ENCODE measurements around the gene GLRX2. TPM values are rescaled to one million over a fixed set of nuclear protein-coding genes. Genes with fewer than 3 reads are reported as not detected.

The GLRX2 gene
- total RNA-seq, 1 donor from 2014 or later, result 2.7 TPM

DNA sequence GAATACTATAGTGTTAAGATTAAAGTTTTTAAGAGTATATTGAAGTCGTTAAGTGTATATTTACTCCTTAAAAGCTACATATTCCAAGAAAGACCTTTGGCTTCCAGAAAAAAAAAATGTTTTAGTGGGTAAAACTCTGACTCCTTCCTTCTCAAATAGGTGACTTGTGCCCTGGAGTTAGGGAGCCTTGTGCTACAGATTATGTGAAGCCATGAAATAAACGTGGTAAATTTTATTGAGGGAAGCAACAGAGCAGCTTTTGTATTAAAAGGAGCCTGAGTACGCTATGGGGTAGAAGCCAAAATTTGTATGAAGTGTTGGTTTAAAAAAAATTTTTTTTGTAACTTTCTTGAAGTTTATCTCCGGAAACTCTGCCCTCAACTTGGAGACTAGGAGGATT is 44.8 kb downstream of the GLRX2 start:
- H3K36me3 ChIP-seq, result no peaks in the 10 kb centered on the region
- intact Hi-C loops (cut with DNase I), result loop anchor here (5.0 kb wide), 1 partner anchor 42 kb away; no protein-coding TSS in a partner anchor
- TF ChIP-seq POLR2AphosphoS5 (IDR thresholded peaks at IDR 0.05; ENCODE audit: insufficient read depth in 1 of 2, low read depth in 1 of 2) (no peak), POLR2A (IDR thresholded peaks at IDR 0.05) (no peak)
- TF ChIP-seq, protein P1, sequence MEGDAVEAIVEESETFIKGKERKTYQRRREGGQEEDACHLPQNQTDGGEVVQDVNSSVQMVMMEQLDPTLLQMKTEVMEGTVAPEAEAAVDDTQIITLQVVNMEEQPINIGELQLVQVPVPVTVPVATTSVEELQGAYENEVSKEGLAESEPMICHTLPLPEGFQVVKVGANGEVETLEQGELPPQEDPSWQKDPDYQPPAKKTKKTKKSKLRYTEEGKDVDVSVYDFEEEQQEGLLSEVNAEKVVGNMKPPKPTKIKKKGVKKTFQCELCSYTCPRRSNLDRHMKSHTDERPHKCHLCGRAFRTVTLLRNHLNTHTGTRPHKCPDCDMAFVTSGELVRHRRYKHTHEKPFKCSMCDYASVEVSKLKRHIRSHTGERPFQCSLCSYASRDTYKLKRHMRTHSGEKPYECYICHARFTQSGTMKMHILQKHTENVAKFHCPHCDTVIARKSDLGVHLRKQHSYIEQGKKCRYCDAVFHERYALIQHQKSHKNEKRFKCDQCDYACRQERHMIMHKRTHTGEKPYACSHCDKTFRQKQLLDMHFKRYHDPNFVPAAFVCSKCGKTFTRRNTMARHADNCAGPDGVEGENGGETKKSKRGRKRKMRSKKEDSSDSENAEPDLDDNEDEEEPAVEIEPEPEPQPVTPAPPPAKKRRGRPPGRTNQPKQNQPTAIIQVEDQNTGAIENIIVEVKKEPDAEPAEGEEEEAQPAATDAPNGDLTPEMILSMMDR (IDR thresholded peaks at IDR 0.05), result no peak
- H3K9me3 ChIP-seq, result no peaks in the 10 kb centered on the region
- H3K27ac ChIP-seq, result peak overlapping the region; percentile 94
- no peak for DNase-seq (ENCODE audit: extremely low spot score in 2 of 2)
- H3K4me3 ChIP-seq, result peak overlapping the region; percentile 73 to 90
- peaks cover 58% of the 10 kb centered on the region for H3K4me1 ChIP-seq
- no peaks in the 10 kb centered on the region for H3K27me3 ChIP-seq

- peak overlapping the region; percentile 94 for H3K27ac ChIP-seq
- TF ChIP-seq, protein P1 (IDR thresholded peaks at IDR 0.05), result no peak
- no peak for TF ChIP-seq POLR2AphosphoS5 (IDR thresholded peaks at IDR 0.05; ENCODE audit: insufficient read depth in 1 of 2, low read depth in 1 of 2)
- TF ChIP-seq POLR2A (IDR thresholded peaks at IDR 0.05), result no peak
- no peaks in the 10 kb centered on the region for H3K9me3 ChIP-seq
- no peak for DNase-seq (ENCODE audit: extremely low spot score in 2 of 2)
- intact Hi-C loops (cut with DNase I), result loop anchor here (5.0 kb wide), 1 partner anchor 42 kb away; no protein-coding TSS in a partner anchor
- peaks cover 55% of the 10 kb centered on the region for H3K4me1 ChIP-seq
- no peaks in the 10 kb centered on the region for H3K36me3 ChIP-seq
- H3K27me3 ChIP-seq, result no peaks in the 10 kb centered on the region
- H3K4me3 ChIP-seq, result peak overlapping the region; percentile 73 to 90
Observed at GRCh38 chr1:193060115-193060403, 45.2 kb downstream of the GLRX2 start.

DNA sequence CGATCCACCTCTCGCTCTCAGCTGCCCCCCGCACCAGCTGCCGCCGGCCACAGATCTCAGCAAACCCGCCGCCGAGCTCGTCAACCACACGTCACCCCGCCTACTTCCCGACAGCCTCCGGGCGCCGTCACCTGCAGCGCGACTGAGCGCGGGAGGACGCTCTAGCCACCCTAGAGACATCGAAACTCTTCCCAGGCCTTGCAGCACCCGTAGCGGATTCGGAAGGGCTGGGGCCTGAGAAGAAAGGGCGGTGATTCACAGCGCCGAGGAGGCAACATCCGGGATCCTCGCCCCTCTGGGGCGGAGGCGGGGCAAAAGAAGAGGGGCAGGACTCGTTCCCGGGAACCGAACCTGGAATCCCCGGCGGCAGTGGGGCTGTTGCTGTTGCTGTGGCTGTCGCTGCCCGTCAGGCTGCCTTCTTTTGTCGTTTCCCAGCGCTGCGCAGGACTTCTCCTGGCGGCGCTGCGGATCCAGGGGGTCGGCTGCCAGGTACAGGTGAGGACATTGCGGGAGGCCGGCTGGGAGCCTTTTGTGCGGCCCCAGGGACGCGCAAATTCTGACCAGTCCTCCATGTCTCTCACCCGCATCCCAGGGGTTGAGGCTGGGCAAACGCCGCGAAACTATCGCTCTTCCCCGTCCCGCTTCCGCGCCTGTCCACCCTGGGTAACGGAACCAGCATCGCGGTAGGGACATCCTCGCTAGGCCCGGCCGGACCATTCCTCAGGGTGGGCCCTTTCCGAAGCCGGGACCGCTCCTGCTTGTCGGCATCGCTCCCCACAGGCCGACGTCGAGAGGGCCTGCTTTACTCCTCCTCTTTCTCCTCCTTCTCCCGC is 45.7 kb downstream of the GLRX2 start, which contains the start of the genes RO60 and UCHL5:
Gene RO60, plus strand, starts transcription at position 331 of the 833 bp plus-strand sequence. CDS start 9,443 bp downstream, outside the sequence.
Gene UCHL5, minus strand, starts transcription at position 79 of the 833 bp plus-strand sequence. CDS start 100 bp downstream, outside the sequence.
- Histone ChIP-seq H3K27me3 (no peaks in the 10 kb centered on the region), H3K27ac (peak within 1 kb of the TSS; percentile 94), H3K9me3 (no peaks in the 10 kb centered on the region), H3K4me1 (peaks cover 53% of the 10 kb centered on the region), H3K4me3 (peak within 1 kb of the TSS; percentile 73 to 90), H3K36me3 (no peaks in the 10 kb centered on the region)
- peak; percentile 97 to 98 for DNase-seq (ENCODE audit: extremely low spot score in 2 of 2)
- intact Hi-C loops (cut with DNase I), result loop anchor here (2.0 to 5.0 kb wide), 2 partner anchors 43 to 63 kb away; partner anchors contain the start of gene CDC73
- TF ChIP-seq, protein P1 (IDR thresholded peaks at IDR 0.05), result peak in 1 of 3 experiments; percentile 5
- TF ChIP-seq POLR2A (IDR thresholded peaks at IDR 0.05) (peak in 1 of 2 donors; percentile 83), POLR2AphosphoS5 (IDR thresholded peaks at IDR 0.05; ENCODE audit: insufficient read depth in 1 of 2, low read depth in 1 of 2) (peak; percentile 98 to 99)

GRCh38 chr1:193058529-193059281 is 46.5 kb downstream of the GLRX2 start:
- H3K36me3 ChIP-seq, result no peaks in the 10 kb centered on the region
- peak overlapping the region; percentile 94 for H3K27ac ChIP-seq
- H3K27me3 ChIP-seq, result no peaks in the 10 kb centered on the region
- intact Hi-C loops (cut with DNase I), result loop anchor here (2.0 kb wide), 1 partner anchor 64 kb away; the partner anchor contains the start of gene CDC73
- H3K4me1 ChIP-seq, result peaks cover 47% of the 10 kb centered on the region
- peak in 1 of 2 donors; percentile 91 for DNase-seq (ENCODE audit: extremely low spot score in 2 of 2)
- TF ChIP-seq, protein P1 (IDR thresholded peaks at IDR 0.05), result no peak
- H3K9me3 ChIP-seq, result no peaks in the 10 kb centered on the region
- peak overlapping the region; percentile 73 to 90 for H3K4me3 ChIP-seq

Data from vagina (tissue), 2 donors.